ENCODE measurements around the gene GAS7.
"Not testable (repeated sequence)": the region's sequence is repeated elsewhere in the genome, so short reads cannot be mapped to it uniquely, and the experiment has no call there.

Gene GAS7

DNA sequence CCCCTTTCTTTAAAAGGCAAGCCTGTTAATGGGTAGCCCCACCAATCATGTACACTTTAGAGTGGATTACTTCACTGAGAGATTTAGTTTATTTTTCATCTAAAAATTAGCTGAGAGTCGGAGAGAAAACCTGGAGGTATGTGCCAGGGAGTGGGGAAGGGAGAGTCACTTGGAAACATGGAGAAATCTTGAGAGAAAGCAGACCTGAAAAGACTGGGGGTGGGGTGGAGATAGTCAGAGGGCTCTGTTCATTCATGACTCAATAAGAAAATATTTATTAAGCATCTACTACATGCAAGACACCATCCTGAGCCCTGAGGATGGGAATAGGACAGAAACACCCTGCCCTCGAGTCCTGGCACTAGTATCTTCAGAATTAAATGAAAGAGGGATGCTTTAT, 265.9 kb downstream of the GAS7 start:
- DNase-seq, result no peak

DNA sequence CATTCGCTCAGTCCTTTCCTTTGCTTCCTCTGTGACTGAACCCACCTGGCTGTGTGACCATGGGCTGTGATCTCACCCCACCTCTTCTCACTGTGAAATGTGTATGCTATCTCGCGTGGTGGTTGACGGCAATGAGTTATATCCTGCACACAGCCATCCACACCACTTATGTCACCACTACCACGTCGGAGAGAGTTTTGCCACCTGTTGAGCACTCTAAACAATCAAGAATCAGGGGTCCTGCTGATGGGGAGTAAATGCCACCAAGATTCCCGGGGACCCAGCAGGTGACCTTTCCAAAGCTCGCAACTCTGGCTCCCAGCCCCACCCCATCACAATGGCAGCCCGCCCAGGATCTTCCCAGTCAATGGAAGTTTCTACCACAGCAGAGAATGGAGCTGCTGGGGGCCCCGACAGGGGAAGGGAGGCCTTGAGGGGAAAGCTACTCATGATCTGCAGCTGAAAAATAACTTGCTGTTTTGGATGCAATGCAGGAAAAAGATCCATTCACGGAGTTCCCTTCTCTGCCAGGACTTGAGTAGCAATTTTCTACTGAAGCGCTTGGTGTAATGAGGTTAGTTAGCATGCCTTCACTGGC, 267.2 kb downstream of the GAS7 start:
- no peak for DNase-seq

DNA sequence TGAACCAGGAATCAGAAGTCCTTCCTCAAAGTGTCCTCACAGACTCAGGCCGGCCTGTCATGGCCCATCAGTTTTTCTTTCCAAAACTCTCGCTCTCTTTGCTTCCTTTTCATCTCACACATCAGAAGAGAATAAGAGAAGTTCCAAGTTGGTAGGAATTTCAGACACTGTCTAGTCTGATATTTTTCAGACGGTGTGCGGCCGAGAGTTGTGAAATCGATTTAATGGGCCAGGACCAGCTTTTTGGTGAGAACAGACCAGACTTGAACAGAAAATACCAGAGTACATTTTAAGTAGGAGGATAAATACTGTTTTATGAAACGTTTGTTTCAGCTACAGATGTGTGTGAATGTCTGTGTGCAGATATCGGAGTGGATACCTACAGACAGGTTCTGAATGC, 268.5 kb downstream of the GAS7 start:
- DNase-seq, result no peak

DNA sequence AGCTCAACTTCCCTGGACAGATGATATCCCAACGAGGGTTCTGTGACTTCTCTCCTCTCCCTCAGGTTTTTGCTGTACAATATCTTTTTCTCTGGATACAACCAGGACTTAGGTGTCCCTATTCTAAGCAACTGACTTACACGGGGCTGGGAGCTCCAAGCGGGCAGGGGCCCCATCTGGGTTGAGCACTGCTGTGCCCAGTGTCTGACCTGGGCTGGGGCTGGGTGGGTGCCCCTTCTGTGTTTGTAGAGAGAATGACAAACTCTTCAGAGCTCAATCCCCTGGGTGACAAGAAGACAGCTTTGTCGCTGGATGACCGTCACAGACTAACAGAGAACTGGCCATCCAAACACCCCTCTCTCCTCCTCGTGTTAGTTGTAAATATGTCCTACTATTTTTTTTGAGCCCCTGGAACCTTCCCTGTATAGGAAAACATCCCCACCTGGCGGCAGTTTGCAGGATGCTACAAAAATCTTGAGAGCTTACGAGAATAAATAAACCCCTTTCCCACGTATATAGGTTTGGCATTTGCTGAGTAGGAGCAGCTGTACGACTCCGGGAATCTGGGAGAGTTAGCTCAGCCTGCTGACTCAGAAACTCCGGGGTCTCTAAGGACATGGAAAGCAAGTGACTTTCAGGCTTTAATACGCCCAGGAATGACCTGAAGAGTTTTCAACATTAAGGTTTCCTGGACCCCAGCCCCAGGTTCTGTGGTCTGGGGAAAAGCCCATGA, 269.6 kb downstream of the GAS7 start:
- DNase-seq, result no peak

DNA sequence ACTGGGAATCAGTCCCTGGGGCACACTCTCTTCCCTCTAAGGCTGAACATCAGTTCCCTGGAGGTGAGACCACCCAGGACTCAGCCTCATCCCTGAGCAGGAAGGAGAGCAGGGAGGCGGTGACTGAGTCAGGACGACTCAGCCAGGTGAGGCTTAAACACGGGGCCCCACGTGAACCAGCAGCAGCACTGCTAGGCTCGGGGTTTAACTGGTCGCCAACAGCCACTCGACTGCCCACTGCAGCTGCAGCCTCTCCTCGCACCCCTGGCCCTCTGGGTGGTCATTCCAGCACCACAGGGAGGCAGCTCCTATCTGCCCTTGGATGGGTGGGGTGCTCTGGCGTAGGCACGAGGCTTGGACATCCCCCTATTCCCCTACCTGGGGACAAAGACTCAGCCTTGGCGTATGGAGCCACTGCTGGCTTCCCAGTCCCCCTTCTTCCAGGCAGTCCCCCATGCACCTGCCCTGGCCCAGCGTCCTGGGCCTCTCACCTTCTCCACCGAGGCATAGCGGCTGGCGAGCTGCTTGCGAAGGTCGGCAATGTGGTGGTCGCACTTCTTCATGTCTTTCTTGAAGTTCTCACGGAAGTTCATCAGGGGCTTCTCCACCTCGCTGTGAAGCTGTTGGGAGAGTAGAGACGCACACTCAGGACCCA, 272.1 kb downstream of the GAS7 start:
- DNase-seq, result no peak

DNA sequence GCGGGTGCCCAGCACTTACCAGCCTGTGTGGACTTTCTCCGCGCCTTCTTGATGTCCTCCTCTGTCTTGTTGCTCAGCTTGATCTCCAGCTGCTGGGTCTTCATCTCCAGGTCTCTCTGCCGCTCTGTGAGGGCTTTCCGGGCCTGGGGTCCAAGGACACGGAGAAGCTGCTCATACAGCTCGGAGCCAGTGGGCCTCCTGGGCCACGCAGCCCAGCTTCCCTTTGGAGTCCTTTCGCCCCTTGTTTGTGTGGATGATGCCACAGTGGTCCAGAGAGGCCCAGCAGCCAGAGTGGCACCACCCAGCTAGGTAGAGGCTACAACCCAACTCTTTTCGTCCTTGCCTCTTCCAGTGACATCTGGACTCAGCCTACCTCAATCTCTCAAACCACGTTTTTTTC, 272.9 kb downstream of the GAS7 start:
- DNase-seq, result no peak

DNA sequence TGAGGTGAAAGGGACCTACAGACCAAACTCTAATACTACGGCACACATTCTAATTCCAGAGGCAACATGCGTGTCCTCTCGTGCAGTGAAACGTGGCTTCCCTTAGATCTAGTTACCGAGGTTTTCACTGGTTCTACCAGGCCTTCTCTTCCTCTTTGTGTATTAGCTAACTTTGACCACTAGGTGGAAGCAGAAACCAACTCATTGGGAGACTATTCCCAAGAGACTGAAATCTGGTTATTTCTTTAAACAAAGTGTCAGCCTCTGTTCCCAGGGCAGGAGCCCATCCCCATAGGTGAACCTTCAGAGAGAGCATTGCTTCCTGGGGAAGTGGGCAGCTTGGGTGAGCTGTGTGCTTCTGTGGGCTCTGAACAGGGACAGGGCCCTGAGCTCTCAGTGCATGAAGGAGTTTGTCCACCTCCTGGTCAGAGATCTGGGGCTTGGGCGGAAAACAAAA, 273.6 kb downstream of the GAS7 start:
- DNase-seq, result no peak

DNA sequence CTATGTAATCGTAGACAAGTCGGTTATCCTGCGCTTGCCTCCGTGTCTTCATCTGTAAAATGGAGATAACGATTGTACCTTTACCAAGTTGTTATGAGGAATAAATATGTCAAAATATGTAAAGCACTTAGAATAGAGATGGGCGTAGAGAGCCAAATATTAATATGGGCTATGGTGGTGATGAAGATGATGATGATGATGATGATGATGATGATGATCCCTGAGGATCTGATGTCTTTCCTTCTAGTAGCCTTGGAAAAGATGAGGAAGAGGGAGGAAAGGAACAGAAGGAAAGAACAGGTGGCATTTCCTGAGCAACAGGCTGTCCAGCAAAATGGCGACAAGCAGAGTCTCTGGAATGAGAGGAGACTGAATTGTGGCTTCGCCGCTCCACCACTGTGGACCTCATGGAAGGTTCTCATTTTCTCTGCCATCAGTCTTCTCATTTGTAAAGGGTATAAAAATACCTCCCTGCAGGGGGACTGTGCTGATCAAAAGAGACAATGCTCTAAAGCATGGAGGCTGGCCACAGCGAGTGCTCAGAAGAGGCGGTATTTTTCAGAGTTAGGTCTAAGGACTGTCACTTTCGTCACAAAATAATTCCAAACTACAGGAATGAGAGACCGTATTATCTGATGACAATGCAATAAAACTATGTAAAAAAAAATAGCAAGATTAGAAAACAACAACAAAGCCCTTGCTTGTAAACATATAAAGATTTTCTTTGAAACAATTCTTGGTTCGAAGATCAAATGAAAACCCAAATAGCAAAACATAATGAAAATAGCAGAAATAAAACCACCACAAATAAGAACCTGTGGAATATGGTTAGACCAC, 276.2 kb downstream of the GAS7 start:
- no peak for DNase-seq

DNA sequence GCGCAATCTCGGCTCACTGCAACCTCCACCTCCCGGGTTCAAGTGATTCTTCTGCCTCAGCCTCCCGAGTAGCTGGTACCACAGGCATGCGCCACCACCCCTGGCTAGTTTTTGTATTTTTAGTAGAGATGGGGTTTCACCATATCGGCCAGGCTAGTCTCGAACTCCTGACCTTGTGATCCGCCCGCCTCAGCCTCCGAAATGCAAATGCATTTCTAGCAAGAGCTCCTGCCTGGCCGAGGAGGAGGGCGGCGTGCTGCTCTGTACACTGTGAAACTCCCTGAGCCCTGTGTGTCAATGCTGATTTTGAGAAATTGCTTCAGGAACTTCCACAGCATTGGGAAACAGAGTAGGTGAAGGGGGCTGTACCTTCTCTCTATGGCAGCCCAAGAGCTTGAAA, 277.2 kb downstream of the GAS7 start:
- DNase-seq, result not testable (repeated sequence)

DNA sequence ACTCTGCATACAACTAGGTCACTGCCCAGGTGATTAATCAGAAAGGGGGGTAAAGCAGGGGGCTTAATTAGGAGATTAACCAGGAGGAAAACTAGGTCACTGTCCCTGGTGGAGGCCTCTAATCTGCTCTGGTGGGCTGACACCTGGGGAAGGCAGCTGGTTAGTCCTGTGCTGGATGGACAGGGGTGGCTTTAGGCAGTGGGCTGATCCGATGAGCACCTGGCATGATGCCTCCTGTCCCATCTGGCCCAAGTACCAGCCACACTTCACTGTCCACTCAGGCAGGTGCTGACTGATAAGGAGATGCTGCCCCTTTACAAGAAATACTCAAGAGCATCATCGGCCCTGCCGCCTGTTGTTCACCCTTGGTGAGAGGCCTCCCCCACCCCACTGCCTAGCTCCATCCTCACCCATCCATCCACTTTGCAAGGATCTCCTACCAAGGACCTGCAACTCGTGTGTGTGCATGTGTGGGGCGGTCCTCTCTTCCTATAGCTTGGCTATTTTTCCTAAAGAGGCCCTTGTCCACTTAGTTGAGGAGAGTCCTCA, 279.5 kb downstream of the GAS7 start:
- DNase-seq, result no peak

DNA sequence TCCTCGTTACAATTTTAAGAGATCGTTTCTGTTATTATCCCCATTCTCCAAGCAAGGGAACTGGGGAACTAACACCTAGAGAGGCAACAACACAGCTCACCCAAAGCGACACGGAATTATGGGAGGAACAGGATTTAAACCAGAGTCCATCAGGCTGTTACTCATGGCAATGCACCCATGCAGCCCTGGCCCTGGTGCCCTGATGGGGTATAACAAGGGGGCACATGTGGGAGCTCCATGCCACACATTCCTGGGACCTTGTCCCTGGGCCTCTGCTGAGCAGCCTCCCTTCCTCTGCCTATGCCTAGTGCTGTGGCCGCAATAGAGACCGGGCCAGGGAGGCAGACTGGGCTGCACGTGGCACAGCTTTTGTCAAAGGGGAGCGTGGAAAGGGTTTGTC, 280.1 kb downstream of the GAS7 start:
- no peak for DNase-seq

DNA sequence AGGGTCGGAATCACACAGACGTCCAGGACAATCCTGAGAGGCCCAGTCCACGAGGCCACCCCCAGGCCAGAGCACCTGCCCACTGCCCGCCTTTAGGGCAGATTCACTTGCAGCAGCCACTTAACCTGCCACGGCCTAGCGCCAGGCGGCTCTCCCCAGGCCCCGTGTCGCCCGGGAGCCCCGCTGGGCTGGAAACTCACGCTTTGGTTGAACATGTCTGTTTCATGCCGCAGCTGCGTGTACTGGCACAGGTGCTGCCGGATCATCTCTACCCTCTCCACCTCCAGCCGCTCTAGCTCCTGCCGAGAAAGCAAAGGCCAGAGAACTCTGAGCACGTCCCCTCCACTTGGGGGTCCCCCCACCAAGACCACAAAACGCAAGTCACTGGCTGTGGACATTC, 280.6 kb downstream of the GAS7 start:
- DNase-seq, result no peak

DNA sequence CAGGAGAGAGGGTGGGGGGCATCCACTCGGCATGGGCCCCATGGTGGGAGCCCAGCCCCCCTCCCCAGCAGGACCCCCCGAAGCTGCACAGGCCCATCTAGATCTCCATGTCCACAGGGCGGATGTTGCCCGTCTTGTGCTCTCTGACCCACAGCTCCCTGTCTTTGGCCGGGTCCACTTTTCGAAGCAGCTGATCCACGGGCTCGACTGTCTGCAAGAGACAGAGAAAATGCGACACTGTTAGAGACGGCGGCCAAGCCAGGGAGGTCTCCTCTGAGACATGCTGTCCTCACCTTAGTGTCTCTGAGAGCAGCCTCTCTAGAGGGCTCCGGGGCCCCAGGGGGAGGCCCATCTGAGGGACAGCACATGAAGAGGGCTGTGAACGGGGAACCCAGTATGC, 281.3 kb downstream of the GAS7 start:
- no peak for DNase-seq

DNA sequence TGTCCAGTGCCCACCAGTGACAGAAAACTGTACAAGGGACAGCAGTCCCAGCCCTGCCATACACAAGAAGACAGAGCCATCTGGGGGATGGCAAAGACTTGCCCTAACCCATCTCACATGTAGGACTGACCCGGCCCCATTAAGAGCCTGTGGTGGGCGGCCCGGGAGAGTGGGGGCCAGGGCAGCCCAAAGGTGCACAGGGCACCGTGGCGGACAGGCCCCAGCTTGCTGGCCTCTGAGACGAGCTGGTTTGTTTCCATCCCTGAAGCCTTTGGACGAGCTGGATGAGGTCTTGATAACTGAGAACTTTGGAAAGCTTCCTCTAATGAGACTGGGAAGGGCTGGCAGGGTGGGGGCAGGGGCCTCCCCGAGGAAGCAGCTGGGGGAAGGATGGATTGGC, 282.3 kb downstream of the GAS7 start:
- no peak for DNase-seq

DNA sequence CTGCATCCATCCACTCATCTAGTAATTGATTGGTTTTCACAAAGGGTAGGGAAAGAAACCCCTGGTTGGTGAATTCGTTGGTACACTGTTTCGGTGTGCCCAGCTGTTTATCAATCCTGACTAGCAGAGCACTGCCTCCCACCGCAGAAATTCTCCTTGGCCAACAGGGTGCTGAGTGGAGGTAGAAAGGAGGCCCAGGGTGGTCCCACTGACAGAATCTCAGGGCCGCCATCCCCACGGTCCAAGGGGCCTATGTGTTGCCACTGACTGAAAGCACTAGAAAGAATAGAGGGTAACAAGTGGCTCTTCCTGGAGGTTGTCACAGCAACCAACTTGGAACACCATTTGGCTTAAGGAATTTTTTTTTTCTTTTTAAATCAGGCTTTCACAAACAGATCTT, 284.9 kb downstream of the GAS7 start:
- DNase-seq, result no peak

DNA sequence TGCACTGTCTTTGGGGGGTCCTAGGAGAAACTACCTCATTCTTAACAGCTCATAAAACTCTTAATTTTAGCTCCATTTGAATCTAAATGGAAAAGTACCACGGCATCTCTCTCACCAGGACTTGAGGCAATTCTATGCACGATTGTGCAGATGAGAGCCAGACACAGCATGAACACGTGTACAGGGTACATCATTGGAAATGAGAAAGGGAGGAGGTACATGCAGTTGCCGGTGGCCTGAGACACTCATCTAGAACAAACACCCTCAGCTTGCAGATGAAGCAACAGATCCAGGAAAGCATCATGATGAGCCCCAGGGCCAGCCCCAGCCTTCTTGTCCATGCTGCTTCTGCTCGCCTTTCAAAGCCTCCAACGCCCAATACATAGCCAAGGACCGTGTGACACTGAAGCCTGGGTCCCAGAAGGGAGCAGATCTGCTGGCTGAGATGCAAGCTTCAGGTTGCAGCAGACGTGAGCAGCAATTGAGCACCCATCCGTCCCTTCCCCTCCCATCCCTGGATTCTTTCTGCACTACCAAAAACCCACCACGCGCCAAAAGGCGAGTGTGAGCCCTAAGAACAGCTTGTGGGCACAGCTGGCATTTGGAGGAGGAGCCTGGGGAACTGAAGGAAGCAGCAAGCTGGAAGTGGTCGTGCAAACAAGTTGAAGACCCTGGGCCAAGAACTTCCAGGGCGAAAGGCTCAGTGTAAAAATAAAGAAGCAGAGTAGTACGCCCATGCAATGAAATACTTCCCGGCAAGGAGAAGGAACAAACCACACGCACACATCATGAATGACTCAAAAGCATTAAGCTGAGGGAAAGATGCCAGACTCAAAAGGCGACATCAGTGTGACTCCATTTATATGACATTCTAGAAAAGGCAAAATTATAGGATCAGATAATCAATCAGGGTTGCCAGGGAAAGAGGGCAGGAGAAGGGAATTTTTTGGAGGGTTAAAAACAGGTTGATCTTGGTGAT, 286.0 kb downstream of the GAS7 start:
- no peak for DNase-seq

DNA sequence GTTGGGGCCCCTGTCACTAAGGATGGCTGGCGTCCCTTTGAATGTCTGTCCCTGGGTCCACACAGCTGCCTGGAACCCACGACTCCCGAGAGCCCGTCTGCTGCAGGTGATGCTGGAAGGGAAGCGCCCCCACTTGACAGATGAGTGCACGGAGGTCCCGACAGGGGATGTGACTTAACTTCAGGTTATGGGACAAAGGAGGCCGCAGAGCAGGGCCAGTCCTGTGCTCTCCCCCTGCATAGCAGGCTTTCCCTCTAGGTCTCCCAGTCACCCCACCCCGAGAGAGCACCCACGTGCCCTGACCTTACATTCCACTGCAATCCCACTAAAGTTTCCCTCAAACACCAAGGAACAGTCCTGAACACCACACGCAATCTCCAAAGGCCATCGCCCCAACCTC, 287.3 kb downstream of the GAS7 start:
- DNase-seq, result no peak

DNA sequence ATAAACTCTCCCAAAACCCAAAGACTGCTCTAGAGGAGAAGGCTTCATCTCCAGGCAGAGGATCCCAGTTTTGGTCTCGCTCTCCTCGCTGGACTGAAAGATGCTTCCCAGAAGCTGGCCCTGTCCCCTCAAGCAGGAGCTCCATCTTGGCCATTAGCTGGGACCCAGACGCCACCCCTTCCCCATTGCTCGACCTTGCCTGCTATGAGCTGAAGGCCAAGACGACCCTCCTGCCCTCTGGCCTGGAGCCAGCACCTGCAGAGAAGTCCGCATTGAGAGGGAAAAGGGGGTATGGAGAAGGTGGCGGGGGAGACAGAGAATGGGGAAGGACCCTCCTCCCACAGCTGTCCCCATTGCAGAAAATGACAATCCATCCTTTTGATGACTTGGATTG, 289.8 kb downstream of the GAS7 start:
- DNase-seq, result no peak

DNA sequence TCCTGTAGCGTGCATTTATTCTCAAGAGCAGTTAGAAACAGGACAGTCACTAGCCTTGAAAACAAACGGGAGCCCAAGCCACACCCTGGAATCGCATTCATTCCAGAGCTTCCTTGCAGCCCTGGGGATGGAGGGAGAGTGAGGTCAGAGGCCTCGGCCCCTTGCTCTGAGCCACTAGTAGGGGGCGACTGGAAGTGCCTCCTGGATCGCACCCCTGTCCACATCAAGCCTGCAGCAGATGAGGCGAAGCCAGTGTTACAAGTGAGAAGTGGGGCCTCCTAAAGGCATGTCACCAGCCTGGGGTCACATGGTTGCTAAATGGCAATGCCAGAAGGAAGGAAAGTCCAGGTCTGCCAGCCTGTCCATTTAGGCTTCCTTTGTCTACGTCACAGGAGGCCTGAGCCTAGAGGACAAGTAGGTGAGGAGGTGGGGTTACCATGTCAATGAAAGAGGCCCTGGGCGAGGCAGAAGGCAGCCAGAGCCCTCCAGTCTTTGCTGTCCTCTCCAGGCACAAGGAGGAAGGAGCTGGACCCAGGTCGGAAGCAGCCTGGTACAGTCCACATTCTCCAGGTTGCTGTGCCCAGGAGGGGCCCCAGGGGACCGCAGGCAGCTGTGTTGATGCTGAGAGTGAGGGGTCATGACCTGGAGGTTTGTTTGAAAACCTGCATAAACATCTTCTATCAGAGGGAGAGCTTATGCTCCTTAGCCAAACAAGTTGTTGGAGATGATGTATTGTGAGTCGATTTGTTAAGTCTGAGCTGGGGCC, 290.3 kb downstream of the GAS7 start:
- no peak for DNase-seq

DNA sequence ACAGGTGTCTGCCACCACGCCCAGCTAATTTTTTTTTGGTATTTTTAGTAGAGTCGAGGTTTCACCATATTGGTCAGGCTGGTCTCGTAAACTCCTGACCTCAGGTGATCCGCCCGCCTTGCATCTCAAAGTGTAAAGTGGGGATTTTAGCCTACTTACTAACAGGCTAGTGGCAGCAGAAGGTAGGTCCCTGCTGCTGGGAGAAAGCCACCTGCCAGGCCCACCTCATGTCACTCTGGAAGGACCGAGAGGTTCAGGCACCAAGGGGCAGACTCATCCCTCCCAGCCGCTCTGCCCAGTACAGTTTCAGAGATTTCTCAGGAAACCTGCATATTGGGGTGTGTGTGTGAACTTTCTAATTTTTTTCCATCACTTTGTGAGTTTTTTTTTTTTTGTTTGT, 291.3 kb downstream of the GAS7 start:
- DNase-seq, result no peak

DNA sequence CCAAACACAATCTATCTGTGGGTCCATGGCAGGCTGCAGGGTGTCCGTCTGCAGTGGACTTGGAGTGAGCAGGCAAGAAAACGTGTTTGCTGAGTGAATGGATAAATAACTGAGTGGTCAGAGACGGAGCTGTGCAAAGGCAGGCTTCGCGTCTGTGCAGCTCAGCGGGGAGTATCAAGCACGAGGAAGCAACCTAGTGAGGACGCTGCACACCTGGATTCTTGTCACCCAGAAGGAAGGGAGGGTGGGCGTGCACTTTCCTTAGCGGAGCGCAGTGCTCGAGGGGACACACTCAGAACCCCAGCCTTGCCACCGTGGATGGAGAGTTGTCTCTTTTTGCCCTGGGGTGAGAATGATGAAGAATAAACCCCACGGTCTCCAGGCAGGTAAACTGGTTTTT, 291.8 kb downstream of the GAS7 start:
- DNase-seq, result no peak

All from activated CD8-positive, alpha-beta memory T cell treated with anti-CD3 and anti-CD28 coated beads, Interleukin-2, amount 50 U/mL, for 4 hours (primary cell).